GM12891 (cell line): ENCODE data around the gene FNDC3B.
"Not testable (repeated sequence)": the region's sequence is repeated elsewhere in the genome, so short reads cannot be mapped to it uniquely, and the experiment has no call there.

ENCODE experiments used
- POLR2A ChIP-seq: IDR thresholded peaks from 2 replicates; pipeline ENCODE4 v1.6.1; 2011; ENCODE audit warnings: low read depth, low read length, control low read depth
- POLR2AphosphoS5 ChIP-seq: IDR thresholded peaks from 2 replicates; pipeline ENCODE4 v1.6.1; 2011; ENCODE audit warnings: low read depth, low read length, control low read depth
- SPI1 ChIP-seq: IDR thresholded peaks from 2 replicates; pipeline ENCODE4 v1.6.1; 2011; ENCODE audit warnings: low read depth, low read length, control low read depth
- TAF1 ChIP-seq: IDR thresholded peaks from 2 replicates; pipeline ENCODE4 v1.6.1; 2011; ENCODE audit warnings: low read depth, low read length, control low read depth

DNA sequence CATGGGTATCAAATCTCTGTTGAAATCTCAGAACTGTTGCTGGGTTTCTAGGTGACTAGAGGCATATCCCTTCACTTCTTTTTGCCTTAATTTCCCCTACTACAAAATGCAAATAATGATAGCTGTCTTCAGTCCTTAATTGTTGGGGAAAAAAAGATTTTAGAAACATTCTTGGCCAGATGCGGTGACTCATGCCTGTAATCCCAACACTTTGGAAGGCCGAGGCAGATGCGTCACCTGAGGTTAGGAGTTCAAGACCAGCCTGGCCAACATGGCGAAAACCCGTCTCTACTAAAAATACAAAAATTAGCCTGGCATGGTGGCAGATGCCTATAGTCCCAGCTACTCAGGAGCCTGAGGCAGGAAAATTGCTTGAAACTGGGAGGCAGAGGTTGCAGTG lies 329.2 kb downstream of the FNDC3B start:
- not testable (repeated sequence) for TF ChIP-seq POLR2AphosphoS5, POLR2A, SPI1, TAF1
